ENCODE data around the gene DBNDD2.

DNA sequence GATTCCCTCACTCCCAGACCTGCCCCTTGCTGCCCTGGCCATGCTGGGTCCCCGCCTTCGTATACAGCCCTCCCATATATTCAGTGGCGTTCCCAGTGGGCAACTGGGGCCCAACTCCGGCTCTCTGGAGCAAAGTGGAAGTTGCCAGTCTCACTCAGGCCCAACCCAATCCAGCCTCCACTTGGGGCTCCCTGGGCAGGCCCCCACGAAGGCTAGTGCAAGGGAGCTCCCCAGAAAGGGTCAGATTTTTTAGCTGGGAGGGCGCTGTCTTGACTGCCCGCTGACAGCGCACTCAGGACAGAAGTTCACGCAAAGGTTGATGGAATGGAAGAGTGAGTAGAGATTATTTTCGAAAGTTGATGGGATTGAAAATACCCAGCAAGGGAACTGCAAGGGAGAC is 35.8 kb upstream of the DBNDD2 start:
- TF ChIP-seq CTCF (IDR thresholded peaks at IDR 0.05; ENCODE audit: insufficient read depth, low read length, poor library complexity, severe bottlenecking), result no peak
- no peak for TF ChIP-seq EZH2phosphoT487 (conservative IDR thresholded peaks at IDR 0.05; ENCODE audit: low read length)

Measured in SU-DHL-6 (cell line).